NB4 (cell line): Measurements from ENCODE around the gene HRCT1.

ENCODE experiments used
- DNase-seq: peaks from one replicate; pipeline ENCODE4 v3.0.0; 2010; ENCODE audit warnings: low read depth
- H3K4me3 ChIP-seq: one replicate; pipeline ENCODE4 v1.5.1; 2011; ENCODE audit warnings: mild to moderate bottlenecking, low read depth, low read length, moderate library complexity
- CTCF ChIP-seq: IDR thresholded peaks from one replicate; pipeline ENCODE4 v1.5.1; 2012; ENCODE audit warnings: low read depth, low read length
- MAX ChIP-seq: IDR thresholded peaks from 2 replicates; pipeline ENCODE4 v1.6.1; 2011; ENCODE audit warnings: low read depth, low read length
- MYC ChIP-seq: IDR thresholded peaks from 2 replicates; pipeline ENCODE4 v1.6.1; 2011; ENCODE audit warnings: low read depth, low read length
- POLR2A ChIP-seq: IDR thresholded peaks from 2 replicates; pipeline ENCODE4 v1.6.1; 2011; ENCODE audit warnings: mild to moderate bottlenecking; ENCODE audit not compliant: insufficient read length; ENCODE audit errors: extremely low read depth

HRCT1 gene

GRCh38 chr9:35917261-35917660, 11.3 kb downstream of the HRCT1 start:
- no peak for DNase-seq
- no peak for TF ChIP-seq MAX
- TF ChIP-seq CTCF, result no peak
- TF ChIP-seq MYC, result no peak
- TF ChIP-seq POLR2A, result no peak
- no peak overlapping the region for H3K4me3 ChIP-seq

GRCh38 chr9:35918780-35919179, 12.8 kb downstream of the HRCT1 start:
- no peak for TF ChIP-seq CTCF
- no peak for TF ChIP-seq MAX
- TF ChIP-seq MYC, result no peak
- no peak for TF ChIP-seq POLR2A
- no peak overlapping the region for H3K4me3 ChIP-seq
- no peak for DNase-seq

GRCh38 chr9:35919212-35920008, 13.4 kb downstream of the HRCT1 start:
- no peak for TF ChIP-seq MYC
- no peak for TF ChIP-seq POLR2A
- no peak for TF ChIP-seq CTCF
- no peak for DNase-seq
- H3K4me3 ChIP-seq, result no peak overlapping the region

- DNase-seq, result peak; percentile 44
- TF ChIP-seq MYC (no peak), MAX (no peak), POLR2A (no peak), CTCF (no peak)
- H3K4me3 ChIP-seq, result no peak overlapping the region
These were observed 14.1 kb downstream of the HRCT1 start for GRCh38 chr9:35920051-35920620.

- H3K4me3 ChIP-seq, result no peak overlapping the region
These were observed 17.6 kb downstream of the HRCT1 start for GRCh38 chr9:35923598-35923926.

More at GRCh38 chr9:35923598-35923926, 17.6 kb downstream of the HRCT1 start:
- TF ChIP-seq CTCF, result no peak
- no peak for TF ChIP-seq MAX
- TF ChIP-seq MYC, result no peak
- TF ChIP-seq POLR2A, result no peak
- DNase-seq, result no peak
